A549 (cell line): ENCODE data around the gene TUT1. TPM values are rescaled to one million over a fixed set of nuclear protein-coding genes. Genes with fewer than 3 reads are reported as not detected.
A peak's percentile ranks its signal among the peaks of the same experiment; 100 is the strongest.
"Not testable (repeated sequence)": the region's sequence is repeated elsewhere in the genome, so short reads cannot be mapped to it uniquely, and the experiment has no call there.

ENCODE experiments used
- ATAC-seq, 2 experiments: fragments of 200-7000 bp in 1 of 2; fragments of >200 bp in 1 of 2; cut with Nextera tagmentation in 1 of 2; cut with Tn5 transposase in 1 of 2; 3 replicates each; pipeline versions ENCODE4 v1.8.0 to v1.9.1; 2018 to 2020; ENCODE audit warnings: mild to moderate bottlenecking in 1 of 2, moderate library complexity in 1 of 2
- CTCF ChIA-PET: fragments of 300-600 bp; sonication (Branson Sonifier 250); formaldehyde crosslinking; extraction: SDS; loops from one replicate; lab custom pipeline; 2021; ENCODE audit warnings: antibody characterized with exemption, inconsistent platforms; lab: Yijun Ruan, JAX
- POLR2A ChIA-PET: fragments of 350-600 bp; formaldehyde crosslinking; extraction: SDS; loops from one replicate; lab custom pipeline; 2021; ENCODE audit warnings: antibody characterized with exemption, inconsistent platforms; lab: Yijun Ruan, JAX
- DNase-seq, 2 experiments: peaks; one replicate each; pipeline versions ENCODE4 v3.0.0 to v3.0.0-alpha.2; 2011 to 2016; ENCODE audit warnings: low read depth in 1 of 2, low spot score in 1 of 2
- FAIRE-seq: peaks from 2 replicates; lab custom pipeline; 2011; peaks lifted over from hg19 to GRCh38; lab: Jason Lieb, UNC
- H3K27ac ChIP-seq, 2 experiments: fragments of >200 bp; sonication (Bioruptor Twin); formaldehyde crosslinking; 3 replicates each; pipeline ENCODE4 v1.5.1; 2016 to 2017
- H3K4me1 ChIP-seq: fragments of >200 bp; sonication (Bioruptor Twin); formaldehyde crosslinking; 3 replicates; pipeline ENCODE4 v1.6.1; 2016
- H3K4me2 ChIP-seq: fragments of >200 bp; sonication (Bioruptor Twin); formaldehyde crosslinking; 3 replicates; pipeline ENCODE4 v1.6.1; 2016
- H3K4me3 ChIP-seq: fragments of >200 bp; sonication (Bioruptor Twin); formaldehyde crosslinking; 3 replicates; pipeline ENCODE4 v1.5.1; 2016
- H3K9me3 ChIP-seq: fragments of >200 bp; sonication (Bioruptor Twin); formaldehyde crosslinking; 3 replicates; pipeline ENCODE4 v1.6.1; 2016
- CHD4 ChIP-seq: fragments of 200-600 bp; sonication (generic); IDR thresholded peaks from 2 replicates; pipeline ENCODE4 v1.6.1; 2016; ENCODE audit warnings: antibody characterized with exemption, mild to moderate bottlenecking, borderline replicate concordance
- EHF ChIP-seq: fragments of 250-450 bp; sonication (Bioruptor Pico); IDR thresholded peaks from 2 replicates; pipeline ENCODE4 v1.5.0; 2020; ENCODE audit warnings: mild to moderate bottlenecking
- ESRRA ChIP-seq: fragments of 150-350 bp; IDR thresholded peaks from 2 replicates; pipeline ENCODE4 v1.6.1; 2014; ENCODE audit warnings: mild to moderate bottlenecking, low read length, borderline replicate concordance
- FOSL2 ChIP-seq, 2 experiments: fragments of 450-650 bp in 1 of 2; fragments of >200 bp in 1 of 2; sonication (Bioruptor Twin) in 1 of 2; formaldehyde crosslinking; IDR thresholded peaks; 2 replicates each; pipeline versions ENCODE4 v1.5.0 to v1.6.1; 2016 to 2020; ENCODE audit warnings: mild to moderate bottlenecking in 1 of 2, moderate library complexity in 1 of 2
- HDAC2 ChIP-seq: fragments of 200-600 bp; sonication (generic); IDR thresholded peaks from 2 replicates; pipeline ENCODE4 v1.6.1; 2016
- HES2 ChIP-seq: fragments of >200 bp; sonication (Bioruptor Twin); formaldehyde crosslinking; IDR thresholded peaks from 2 replicates; pipeline ENCODE4 v1.6.1; 2016
- HOXB13 ChIP-seq: fragments of 250-450 bp; sonication (Bioruptor Pico); IDR thresholded peaks from 2 replicates; pipeline ENCODE4 v1.5.0; 2020; ENCODE audit warnings: low read depth, mild to moderate bottlenecking, moderate library complexity
- HOXB5 ChIP-seq: fragments of 250-450 bp; sonication (Bioruptor Pico); IDR thresholded peaks from 2 replicates; pipeline ENCODE4 v1.5.0; 2020; ENCODE audit warnings: mild to moderate bottlenecking, moderate library complexity
- KDM1A ChIP-seq: fragments of 200-600 bp; sonication (generic); IDR thresholded peaks from 2 replicates; pipeline ENCODE4 v1.6.1; 2016; ENCODE audit warnings: low read depth, mild to moderate bottlenecking
- MAFK ChIP-seq: fragments of 450-650 bp; IDR thresholded peaks from 2 replicates; pipeline ENCODE4 v1.6.1; 2014; ENCODE audit not compliant: partially characterized antibody
- MAZ ChIP-seq: fragments of 150-350 bp; IDR thresholded peaks from 2 replicates; pipeline ENCODE4 v1.6.1; 2014; ENCODE audit warnings: antibody characterized with exemption, low read depth, low read length, borderline replicate concordance
- NFE2L2 ChIP-seq: fragments of 150-350 bp; conservative IDR thresholded peaks from 2 replicates; pipeline ENCODE4 v1.6.1; 2014; ENCODE audit warnings: low read length
- PBX3 ChIP-seq: IDR thresholded peaks from 2 replicates; pipeline ENCODE4 v1.6.1; 2012
- POLR2A ChIP-seq: IDR thresholded peaks from 2 replicates; pipeline ENCODE4 v1.6.1; 2012; ENCODE audit warnings: mild to moderate bottlenecking, low read length
- POLR2AphosphoS2 ChIP-seq: conservative IDR thresholded peaks from 2 replicates; pipeline ENCODE4 v1.6.1; 2012; ENCODE audit warnings: low read length, improper control_type of control experiment, inconsistent platforms
- RARB ChIP-seq: fragments of 250-450 bp; sonication (Bioruptor Pico); IDR thresholded peaks from 2 replicates; pipeline ENCODE4 v1.8.0; 2021; ENCODE audit warnings: mild to moderate bottlenecking, moderate library complexity
- SMC3 ChIP-seq: fragments of >200 bp; sonication (Bioruptor Twin); formaldehyde crosslinking; IDR thresholded peaks from 3 replicates; pipeline ENCODE4 v1.6.1; 2018; ENCODE audit warnings: inconsistent platforms
- TFCP2L1 ChIP-seq: fragments of 250-450 bp; sonication (Bioruptor Pico); IDR thresholded peaks from 2 replicates; pipeline ENCODE4 v1.5.0; 2021; ENCODE audit warnings: mild to moderate bottlenecking
- WGBS: methylation state at CpG from one replicate; pipeline ENCODE4 v1.1.6; 2017; ENCODE audit errors: missing lambda C conversion rate; 5-methylcytosine and 5-hydroxymethylcytosine counted together
- polyA plus RNA-seq, 4 experiments: library from polyadenylated mRNA; depleted of rRNA in 3 of 4; stranded (reverse); fragments of >200 nt; fragmentation: RNase III in 1 of 4; extraction: RNeasy Plus Mini Kit Qiagen cat#74134 plus additional on column Dnase treatment in 1 of 4; gene quantifications; 2 replicates in 3 of 4; 3 replicates in 1 of 4; pipeline ENCODE4 v1.2.3, GENCODE V29; 2011 to 2017
- TF ChIP-seq, protein P1 (sequence below): fragments of >200 bp; sonication (Bioruptor Twin); formaldehyde crosslinking; IDR thresholded peaks from 3 replicates; pipeline ENCODE4 v1.5.1; 2016
- TF ChIP-seq, protein P2 (sequence below): fragments of 250-450 bp; sonication (Bioruptor Pico); IDR thresholded peaks from 2 replicates; pipeline ENCODE4 v1.5.0; 2020; ENCODE audit warnings: low read depth, mild to moderate bottlenecking, moderate library complexity

The TUT1 gene
- polyA plus RNA-seq, 2 of the 4 experiments (the other 2 are of a cell fraction) = 11.1 to 15.5 TPM

DNA sequence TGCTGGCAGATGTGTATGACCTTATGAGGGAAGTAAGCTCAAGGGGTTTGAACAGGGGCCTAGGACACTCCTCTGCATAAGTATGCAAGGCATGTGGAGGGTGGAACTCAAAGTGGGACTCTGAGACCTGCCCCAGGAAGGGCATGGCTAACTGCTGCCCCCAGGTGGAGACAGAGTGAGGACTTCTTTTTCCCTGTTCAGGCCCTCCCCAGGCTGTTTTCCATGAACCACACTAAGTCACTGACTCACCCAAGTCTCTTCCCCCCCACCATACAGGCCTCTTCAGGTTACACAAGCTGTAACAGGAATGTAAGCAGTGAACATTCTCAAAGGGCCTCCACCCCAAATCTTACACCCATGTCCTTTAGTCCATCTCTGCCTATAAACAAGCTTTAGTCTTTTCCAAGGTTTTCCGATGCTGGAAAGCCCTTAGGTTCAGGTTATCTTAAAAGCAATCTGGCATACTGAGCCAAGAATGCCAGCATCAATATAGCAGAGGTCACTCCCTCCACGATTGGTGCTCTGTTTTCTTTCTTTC is 30.7 kb downstream of the TUT1 start (continued):
- TF ChIP-seq HES2 = no peak
- no peak for TF ChIP-seq RARB (CRISPR knock-in tag)
- TF ChIP-seq POLR2A = no peak
- no peak for TF ChIP-seq CHD4
- TF ChIP-seq ESRRA = no peak
- TF ChIP-seq, protein P1, sequence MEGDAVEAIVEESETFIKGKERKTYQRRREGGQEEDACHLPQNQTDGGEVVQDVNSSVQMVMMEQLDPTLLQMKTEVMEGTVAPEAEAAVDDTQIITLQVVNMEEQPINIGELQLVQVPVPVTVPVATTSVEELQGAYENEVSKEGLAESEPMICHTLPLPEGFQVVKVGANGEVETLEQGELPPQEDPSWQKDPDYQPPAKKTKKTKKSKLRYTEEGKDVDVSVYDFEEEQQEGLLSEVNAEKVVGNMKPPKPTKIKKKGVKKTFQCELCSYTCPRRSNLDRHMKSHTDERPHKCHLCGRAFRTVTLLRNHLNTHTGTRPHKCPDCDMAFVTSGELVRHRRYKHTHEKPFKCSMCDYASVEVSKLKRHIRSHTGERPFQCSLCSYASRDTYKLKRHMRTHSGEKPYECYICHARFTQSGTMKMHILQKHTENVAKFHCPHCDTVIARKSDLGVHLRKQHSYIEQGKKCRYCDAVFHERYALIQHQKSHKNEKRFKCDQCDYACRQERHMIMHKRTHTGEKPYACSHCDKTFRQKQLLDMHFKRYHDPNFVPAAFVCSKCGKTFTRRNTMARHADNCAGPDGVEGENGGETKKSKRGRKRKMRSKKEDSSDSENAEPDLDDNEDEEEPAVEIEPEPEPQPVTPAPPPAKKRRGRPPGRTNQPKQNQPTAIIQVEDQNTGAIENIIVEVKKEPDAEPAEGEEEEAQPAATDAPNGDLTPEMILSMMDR = peak; percentile 89
- no peak for TF ChIP-seq HOXB5
- no peak for TF ChIP-seq HOXB13 (CRISPR knock-in tag)

GRCh38 chr11:62559626-62560025 is 31.7 kb downstream of the TUT1 start:
- H3K27ac ChIP-seq = peak overlapping the region; percentile 27 to 94; a peak in 4 of 6 replicates
- H3K4me3 ChIP-seq, FAIRE-seq, ATAC-seq, DNase-seq, H3K9me3 ChIP-seq: not testable (repeated sequence)
- H3K4me2 ChIP-seq = peak overlapping the region; percentile 46; the same call in 2 of the 3 replicates
- 75% methylated on average over 5 of the region's 5 CpGs for WGBS
- ChIA-PET POLR2A (interaction anchor here (1.1 to 1.6 kb wide), 4 partner anchors 14 to 165 kb away, joined by 3 to 4 read pairs (median 3); partner anchors contain the start of gene EEF1G), CTCF (interaction anchor here (0.8 to 12.6 kb wide), 21 partner anchors 9 to 178 kb away, joined by 3 to 296 read pairs (median 8); partner anchors contain the start of genes AHNAK, EEF1G, SCGB1A1 and TUT1)
- peaks cover 94% of the 10 kb centered on the region for H3K4me1 ChIP-seq

DNA sequence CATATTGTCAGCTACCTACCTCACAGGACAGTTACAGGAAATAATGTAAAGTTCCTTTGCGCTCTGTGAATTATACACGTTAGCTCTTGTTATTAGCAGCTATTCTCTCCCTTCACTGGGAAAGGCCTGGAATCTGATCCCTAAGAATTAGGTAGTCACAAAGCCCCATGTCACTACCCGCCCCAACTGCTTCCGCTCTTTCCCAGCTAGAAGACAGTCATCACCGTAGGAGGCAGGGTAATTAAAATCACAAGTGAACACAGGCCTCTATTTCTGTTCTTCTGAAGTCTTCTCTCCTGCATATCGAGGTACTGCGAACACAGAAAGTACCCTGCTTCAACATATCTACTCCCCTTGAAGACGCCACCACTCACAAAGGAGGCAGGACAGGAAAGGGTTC is 32.1 kb downstream of the TUT1 start:
- 89% methylated on average over 8 of the region's 8 CpGs for WGBS
- H3K4me1 ChIP-seq = peaks cover 99% of the 10 kb centered on the region

More for the DNA sequence above, 32.1 kb downstream of the TUT1 start:
- Histone ChIP-seq H3K4me3 (no peak overlapping the region), H3K27ac (peak overlapping the region in 1 of 2 experiments; percentile 94; a peak in 3 of 6 replicates), H3K9me3 (no peaks in the 10 kb centered on the region), H3K4me2 (no peak overlapping the region)
- ATAC-seq (no peak), DNase-seq (no peak), FAIRE-seq (no peak)
- ChIA-PET CTCF (interaction anchor here (0.7 to 12.6 kb wide), 13 partner anchors 8 to 166 kb away, joined by 3 to 296 read pairs (median 8); partner anchors contain the start of genes AHNAK and SCGB1A1), POLR2A (interaction anchor here (1.2 to 2.7 kb wide), 3 partner anchors 15 to 32 kb away, joined by 3 to 12 read pairs (median 3); partner anchors contain the start of genes EEF1G and TUT1)
- TF ChIP-seq NFE2L2 = no peak
- no peak for TF ChIP-seq PBX3
- TF ChIP-seq SMC3 = no peak
- no peak for TF ChIP-seq MAZ
- TF ChIP-seq, protein P2, sequence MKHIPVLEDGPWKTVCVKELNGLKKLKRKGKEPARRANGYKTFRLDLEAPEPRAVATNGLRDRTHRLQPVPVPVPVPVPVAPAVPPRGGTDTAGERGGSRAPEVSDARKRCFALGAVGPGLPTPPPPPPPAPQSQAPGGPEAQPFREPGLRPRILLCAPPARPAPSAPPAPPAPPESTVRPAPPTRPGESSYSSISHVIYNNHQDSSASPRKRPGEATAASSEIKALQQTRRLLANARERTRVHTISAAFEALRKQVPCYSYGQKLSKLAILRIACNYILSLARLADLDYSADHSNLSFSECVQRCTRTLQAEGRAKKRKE (CRISPR knock-in tag) = no peak
- TF ChIP-seq MAFK = no peak
- TF ChIP-seq TFCP2L1 = no peak
- TF ChIP-seq POLR2AphosphoS2 = no peak
- no peak for TF ChIP-seq HDAC2
- no peak for TF ChIP-seq FOSL2 (IDR thresholded peaks at IDR 0.05)
- no peak for TF ChIP-seq FOSL2 (CRISPR knock-in tag; IDR thresholded peaks at IDR 0.05)
- TF ChIP-seq, protein P1 = no peak
- TF ChIP-seq KDM1A = no peak
- TF ChIP-seq RARB (CRISPR knock-in tag) = no peak
- TF ChIP-seq EHF (CRISPR knock-in tag) = no peak
